Fibroblast of gingiva (primary cell): ENCODE data around the gene MADCAM1.
"Not testable (repeated sequence)": the region's sequence is repeated elsewhere in the genome, so short reads cannot be mapped to it uniquely, and the experiment has no call there.

Experiments
- DNase-seq: peaks from one replicate; pipeline ENCODE4 v3.0.0-alpha.2; 2011; ENCODE audit warnings: low read depth

The MADCAM1 gene

GRCh38 chr19:496112-496665, at the start of gene MADCAM1:
Gene MADCAM1 (plus strand): TSS chr19:496486. CDS start chr19:496500, 14 bp downstream.
- DNase-seq: no peak

GRCh38 chr19:447064-447426, 49.2 kb upstream of the MADCAM1 start:
- no peak for DNase-seq

GRCh38 chr19:447816-448560, 48.3 kb upstream of the MADCAM1 start:
- DNase-seq: no peak

- DNase-seq: no peak
Measured at GRCh38 chr19:449916-450315, 46.4 kb upstream of the MADCAM1 start.

- DNase-seq: not testable (repeated sequence)
Measured at GRCh38 chr19:450912-451481, 45.3 kb upstream of the MADCAM1 start.

GRCh38 chr19:452829-453228, 43.5 kb upstream of the MADCAM1 start:
- DNase-seq: no peak

GRCh38 chr19:453606-454005, 42.7 kb upstream of the MADCAM1 start:
- DNase-seq: no peak

- DNase-seq: no peak
Measured at GRCh38 chr19:455031-455705, 41.1 kb upstream of the MADCAM1 start.

- DNase-seq: no peak
Measured at GRCh38 chr19:455851-456546, 40.3 kb upstream of the MADCAM1 start.

- DNase-seq: no peak
Measured at GRCh38 chr19:456547-457110, 39.7 kb upstream of the MADCAM1 start.

GRCh38 chr19:457636-458035, 38.6 kb upstream of the MADCAM1 start:
- no peak for DNase-seq

- no peak for DNase-seq
Measured at GRCh38 chr19:458091-459042, 37.9 kb upstream of the MADCAM1 start.

GRCh38 chr19:459724-460511, 36.4 kb upstream of the MADCAM1 start:
- DNase-seq: no peak

- no peak for DNase-seq
Measured at GRCh38 chr19:460877-461720, 35.2 kb upstream of the MADCAM1 start, which contains the start of gene SHC2. Gene SHC2 (minus strand): TSS chr19:461033. CDS start chr19:460996, 37 bp downstream.

- no peak for DNase-seq
Measured at GRCh38 chr19:461721-462551, 34.4 kb upstream of the MADCAM1 start.

GRCh38 chr19:463483-464207, 32.6 kb upstream of the MADCAM1 start:
- no peak for DNase-seq

- no peak for DNase-seq
Measured at GRCh38 chr19:464208-464545, 32.1 kb upstream of the MADCAM1 start.
